H9 (cell line): ENCODE data around the gene COPZ2. TPM values are rescaled to one million over a fixed set of nuclear protein-coding genes. Genes with fewer than 3 reads are reported as not detected.
"Not testable (repeated sequence)": the region's sequence is repeated elsewhere in the genome, so short reads cannot be mapped to it uniquely, and the experiment has no call there.

Experiments
- DNase-seq: peaks from one replicate; pipeline ENCODE4 v3.0.0-alpha.2; 2017
- H2AFZ ChIP-seq: one replicate; pipeline ENCODE4 v1.6.1; 2013; ENCODE audit warnings: mild to moderate bottlenecking, low read length, control low read depth, moderate library complexity
- H2AK5ac ChIP-seq: 2 replicates; pipeline ENCODE4 v1.6.1; 2013; ENCODE audit warnings: low read length, control low read depth, mixed read lengths; ENCODE audit not compliant: insufficient read length
- H2BK120ac ChIP-seq: one replicate; pipeline ENCODE4 v1.6.1; 2013; ENCODE audit warnings: low read depth, mild to moderate bottlenecking, low read length, control low read depth, inconsistent platforms; ENCODE audit not compliant: poor library complexity, severe bottlenecking
- H2BK12ac ChIP-seq: 2 replicates; pipeline ENCODE4 v1.6.1; 2013; ENCODE audit warnings: low read length, control low read depth, mixed read lengths, low read depth; ENCODE audit not compliant: insufficient read length
- H2BK15ac ChIP-seq: 2 replicates; pipeline ENCODE4 v1.6.1; 2013; ENCODE audit warnings: low read depth, low read length, control low read depth
- H2BK20ac ChIP-seq: one replicate; pipeline ENCODE4 v1.6.1; 2013; ENCODE audit warnings: low read depth, mild to moderate bottlenecking, low read length, control low read depth, inconsistent platforms; ENCODE audit not compliant: poor library complexity, severe bottlenecking
- H2BK5ac ChIP-seq: 2 replicates; pipeline ENCODE4 v1.6.1; 2013; ENCODE audit warnings: low read length, control low read depth, mixed read lengths; ENCODE audit not compliant: insufficient read length
- H3K14ac ChIP-seq: 2 replicates; pipeline ENCODE4 v1.6.1; 2013; ENCODE audit warnings: low read length, control low read depth; ENCODE audit not compliant: insufficient read depth
- H3K18ac ChIP-seq: 2 replicates; pipeline ENCODE4 v1.6.1; 2013; ENCODE audit warnings: low read depth, mild to moderate bottlenecking, mixed read lengths, low read length, control low read depth; ENCODE audit not compliant: insufficient read length
- H3K23ac ChIP-seq: 2 replicates; pipeline ENCODE4 v1.6.1; 2013; ENCODE audit warnings: low read length, control low read depth, mixed read lengths, low read depth; ENCODE audit not compliant: insufficient read length
- H3K23me2 ChIP-seq: 2 replicates; pipeline ENCODE4 v1.6.1; 2013; ENCODE audit warnings: low read depth, mild to moderate bottlenecking, mixed read lengths, low read length, control low read depth; ENCODE audit not compliant: insufficient read length, poor library complexity, severe bottlenecking
- H3K27ac ChIP-seq: 2 replicates; pipeline ENCODE4 v1.5.1; 2013; ENCODE audit warnings: low read length, control low read depth, mixed read lengths, low read depth; ENCODE audit not compliant: insufficient read length
- H3K27me3 ChIP-seq: 2 replicates; pipeline ENCODE4 v1.6.1; 2013; ENCODE audit warnings: low read length, control low read depth, inconsistent platforms; ENCODE audit not compliant: insufficient read depth
- H3K4ac ChIP-seq: 2 replicates; pipeline ENCODE4 v1.6.1; 2013; ENCODE audit warnings: low read depth, mild to moderate bottlenecking, control low read depth, inconsistent platforms, low read length, moderate library complexity
- H3K4me1 ChIP-seq: 2 replicates; pipeline ENCODE4 v1.6.1; 2013; ENCODE audit warnings: low read length, control low read depth, inconsistent platforms; ENCODE audit not compliant: insufficient read depth
- H3K4me2 ChIP-seq: 2 replicates; pipeline ENCODE4 v1.6.1; 2013; ENCODE audit warnings: low read length, control low read depth, mixed read lengths; ENCODE audit not compliant: insufficient read length, insufficient read depth
- H3K56ac ChIP-seq: 2 replicates; pipeline ENCODE4 v1.6.1; 2013; ENCODE audit warnings: low read depth, mild to moderate bottlenecking, mixed read lengths, low read length, control low read depth; ENCODE audit not compliant: insufficient read length
- H3K79me1 ChIP-seq: 2 replicates; pipeline ENCODE4 v1.6.1; 2013; ENCODE audit warnings: low read depth, mild to moderate bottlenecking, moderate library complexity, low read length, control low read depth, inconsistent platforms; ENCODE audit not compliant: insufficient read depth, poor library complexity, severe bottlenecking
- H3K79me2 ChIP-seq: 2 replicates; pipeline ENCODE4 v1.6.1; 2013; ENCODE audit warnings: low read length, control low read depth, inconsistent platforms; ENCODE audit not compliant: insufficient read depth
- H3K9ac ChIP-seq: 2 replicates; pipeline ENCODE4 v1.6.1; 2013; ENCODE audit warnings: low read length, control low read depth, mixed read lengths; ENCODE audit not compliant: insufficient read length; ENCODE audit errors: extremely low read depth
- H3K9me3 ChIP-seq: one replicate; pipeline ENCODE4 v1.6.1; 2013; ENCODE audit warnings: low read depth, low read length, inconsistent platforms; ENCODE audit not compliant: control insufficient read depth
- H3T11ph ChIP-seq: one replicate; pipeline ENCODE4 v1.6.1; 2013; ENCODE audit warnings: mild to moderate bottlenecking, low read length, control low read depth, inconsistent platforms
- H4K20me1 ChIP-seq: one replicate; pipeline ENCODE4 v1.6.1; 2013; ENCODE audit not compliant: control insufficient read depth, insufficient read length, insufficient read depth
- H4K5ac ChIP-seq: 2 replicates; pipeline ENCODE4 v1.6.1; 2013; ENCODE audit warnings: low read depth, mild to moderate bottlenecking, mixed read lengths, low read length, control low read depth; ENCODE audit not compliant: insufficient read length
- H4K8ac ChIP-seq: replicated peaks from 2 replicates; pipeline ENCODE4 v1.6.1; 2013; ENCODE audit warnings: low read length, control low read depth, mixed read lengths, low read depth; ENCODE audit not compliant: insufficient read length
- H4K91ac ChIP-seq: 2 replicates; pipeline ENCODE4 v1.6.1; 2013; ENCODE audit warnings: low read depth, mild to moderate bottlenecking, moderate library complexity, mixed read lengths, low read length, control low read depth; ENCODE audit not compliant: insufficient read length
- H3K27ac Mint-ChIP-seq, 3 experiments: 2 replicates in 2 of 3; 3 replicates in 1 of 3; pipeline ENCODE4 v1.8.0; 2020 to 2021; ENCODE audit warnings: mixed read lengths in 3 of 3, mild to moderate bottlenecking in 1 of 3, moderate library complexity in 1 of 3
- H3K27me3 Mint-ChIP-seq: 2 replicates; pipeline ENCODE4 v1.8.0; 2021; ENCODE audit warnings: low read depth, mild to moderate bottlenecking, moderate library complexity, mixed read lengths
- H3K36me3 Mint-ChIP-seq, 3 experiments: 2 replicates in 2 of 3; 3 replicates in 1 of 3; pipeline ENCODE4 v1.8.0; 2020 to 2021; ENCODE audit warnings: low read depth in 3 of 3, mixed read lengths in 3 of 3; ENCODE audit not compliant: insufficient read depth in 1 of 3
- H3K4me1 Mint-ChIP-seq, 2 experiments: 2 replicates each; pipeline ENCODE4 v1.8.0; 2020; ENCODE audit warnings: mixed read lengths in 2 of 2
- H3K4me3 Mint-ChIP-seq, 2 experiments: 2 replicates in 1 of 2; 3 replicates in 1 of 2; pipeline ENCODE4 v1.8.0; 2020 to 2021; ENCODE audit warnings: mild to moderate bottlenecking in 2 of 2, mixed read lengths in 2 of 2, moderate library complexity in 1 of 2
- H3K9me3 Mint-ChIP-seq, 2 experiments: 2 replicates in 1 of 2; 3 replicates in 1 of 2; pipeline ENCODE4 v1.8.0; 2020; ENCODE audit warnings: mild to moderate bottlenecking in 2 of 2, mixed read lengths in 2 of 2, moderate library complexity in 1 of 2
- WGBS: extraction: QIAGEN DNeasy Blood & Tissue Kit; methylation state at CpG from one replicate; pipeline ENCODE4 v1.1.7; 2013; ENCODE audit warnings: missing lambda C conversion rate, low lambda C conversion rate, mixed read lengths; ENCODE audit not compliant: insufficient read length; ENCODE audit errors: extremely low coverage; 5-methylcytosine and 5-hydroxymethylcytosine counted together
- total RNA-seq: library from RNA; stranded (reverse); gene quantifications from 2 replicates; pipeline ENCODE4 v1.2.1, GENCODE V29; 2021

The COPZ2 gene
- total RNA-seq, 1 experiment from 2014 or later, result 0.68 TPM

- not testable (repeated sequence) for H3K9me3 Mint-ChIP-seq, H3K27me3 ChIP-seq, H3K56ac ChIP-seq, H2AFZ ChIP-seq, H4K8ac ChIP-seq, H3K27ac ChIP-seq, H2BK20ac ChIP-seq, H4K91ac ChIP-seq, H4K5ac ChIP-seq, H3K4me2 ChIP-seq, H3K4ac ChIP-seq, H2BK15ac ChIP-seq, H2AK5ac ChIP-seq, H3K9me3 ChIP-seq, H3K14ac ChIP-seq, H3K23ac ChIP-seq, H2BK5ac ChIP-seq, H3K9ac ChIP-seq, H3K27me3 Mint-ChIP-seq, H3K4me1 ChIP-seq, H3K4me1 Mint-ChIP-seq, H3K79me1 ChIP-seq, H3K18ac ChIP-seq, H3K23me2 ChIP-seq, H3T11ph ChIP-seq, H2BK120ac ChIP-seq, DNase-seq, H3K79me2 ChIP-seq, H2BK12ac ChIP-seq, H3K4me3 Mint-ChIP-seq, H4K20me1 ChIP-seq
- WGBS, result no CpG with 5 or more reads among the region's 9 CpGs
- Mint-ChIP-seq H3K27ac (peak overlapping the region in 1 of 3 experiments; percentile 58; a peak in 1 of 7 replicates), H3K36me3 (peaks cover 21 to 82% (median 77%) of the 10 kb centered on the region in 3 experiments)
Observed at GRCh38 chr17:48072811-48073210, 35.2 kb upstream of the COPZ2 start.
